Body of pancreas (tissue), 4 donors: ENCODE measurements around the gene IP6K2.

Experiments
- CTCF ChIP-seq, 7 experiments: fragments of 450-650 bp in 4 of 7; fragments of 200-600 bp in 3 of 7; sonication (generic) in 3 of 7; IDR thresholded peaks; one replicate each; pipeline ENCODE4 v1.5.1; 2016 to 2019; ENCODE audit warnings: antibody characterized with exemption in 7 of 7
- POLR2A ChIP-seq, 3 donors: fragments of 450-650 bp; IDR thresholded peaks; one replicate each; pipeline ENCODE4 v1.6.1; 2016; ENCODE audit warnings: antibody characterized with exemption in 3 of 3, mild to moderate bottlenecking in 2 of 3

- TF ChIP-seq POLR2A (IDR thresholded peaks at IDR 0.05) = no peak
- no peak for TF ChIP-seq CTCF (IDR thresholded peaks at IDR 0.05)
Observed at GRCh38 chr3:48647714-48648113, 69.3 kb downstream of the IP6K2 start.
